AG04449 (cell line): ENCODE results near the gene UBASH3A.

Source experiments
- CTCF ChIA-PET: fragments of 350-600 bp; formaldehyde crosslinking; extraction: SDS; loops from one replicate; lab custom pipeline; 2021; ENCODE audit warnings: antibody characterized with exemption; lab: Yijun Ruan, JAX
- POLR2A ChIA-PET: fragments of 400-600, 350-600 bp; formaldehyde crosslinking; extraction: SDS; loops from one replicate; lab custom pipeline; 2020; ENCODE audit warnings: antibody characterized with exemption, inconsistent platforms; lab: Yijun Ruan, JAX
- DNase-seq: peaks from one replicate; pipeline ENCODE4 v3.0.0-alpha.2; 2010; ENCODE audit warnings: low read depth, low spot score
- H3K4me3 ChIP-seq: 2 replicates; pipeline ENCODE4 v1.5.1; 2011; ENCODE audit warnings: low read depth, mild to moderate bottlenecking, control low read depth, low read length
- TF ChIP-seq, protein P1 (sequence below): IDR thresholded peaks from one replicate; pipeline ENCODE4 v1.5.1; 2011; ENCODE audit warnings: mild to moderate bottlenecking, moderate library complexity, low read length, control low read depth, inconsistent platforms; ENCODE audit not compliant: insufficient read depth; ENCODE audit errors: missing control alignments

The UBASH3A gene

DNA sequence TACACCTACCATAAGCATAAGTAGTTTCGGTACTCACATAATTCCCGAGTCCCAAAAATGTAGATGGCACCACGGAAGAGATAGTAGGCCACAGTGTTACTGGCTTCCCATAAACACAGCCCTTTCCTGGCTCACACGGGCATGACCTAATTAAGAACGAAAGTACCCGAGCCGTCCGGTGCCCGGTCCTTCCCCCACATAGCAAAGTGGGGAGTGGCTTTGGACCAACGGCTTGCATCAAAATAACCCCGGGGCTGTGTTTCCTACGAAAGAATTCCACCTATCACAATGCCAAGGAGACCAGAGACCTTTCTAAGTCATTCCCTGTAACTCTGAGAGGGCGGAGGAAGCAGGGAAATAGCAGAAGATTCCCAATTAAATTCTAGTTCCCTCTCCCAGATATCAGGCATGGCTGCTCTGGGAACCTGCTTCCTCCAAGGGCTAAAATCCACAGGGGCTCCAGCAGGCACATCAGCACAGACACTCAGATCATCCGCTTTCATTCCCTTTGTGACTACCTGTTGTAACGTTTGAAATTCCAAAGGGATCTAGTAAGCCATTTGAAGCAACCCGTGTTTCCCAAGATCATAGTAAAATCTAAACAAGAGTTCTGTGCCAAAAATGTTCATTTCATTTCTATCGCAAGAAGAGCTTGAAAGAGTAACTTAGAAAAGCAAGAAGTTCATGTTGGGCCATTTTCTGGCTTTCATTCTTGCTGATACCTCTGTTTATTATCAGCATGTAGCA, 7.6 kb upstream of the UBASH3A start, which contains the start of gene TMPRSS3:
Gene TMPRSS3, minus strand, starts transcription at position 148 of the 747 bp plus-strand sequence. CDS start 635 bp downstream, outside the sequence.
- TF ChIP-seq, protein P1, sequence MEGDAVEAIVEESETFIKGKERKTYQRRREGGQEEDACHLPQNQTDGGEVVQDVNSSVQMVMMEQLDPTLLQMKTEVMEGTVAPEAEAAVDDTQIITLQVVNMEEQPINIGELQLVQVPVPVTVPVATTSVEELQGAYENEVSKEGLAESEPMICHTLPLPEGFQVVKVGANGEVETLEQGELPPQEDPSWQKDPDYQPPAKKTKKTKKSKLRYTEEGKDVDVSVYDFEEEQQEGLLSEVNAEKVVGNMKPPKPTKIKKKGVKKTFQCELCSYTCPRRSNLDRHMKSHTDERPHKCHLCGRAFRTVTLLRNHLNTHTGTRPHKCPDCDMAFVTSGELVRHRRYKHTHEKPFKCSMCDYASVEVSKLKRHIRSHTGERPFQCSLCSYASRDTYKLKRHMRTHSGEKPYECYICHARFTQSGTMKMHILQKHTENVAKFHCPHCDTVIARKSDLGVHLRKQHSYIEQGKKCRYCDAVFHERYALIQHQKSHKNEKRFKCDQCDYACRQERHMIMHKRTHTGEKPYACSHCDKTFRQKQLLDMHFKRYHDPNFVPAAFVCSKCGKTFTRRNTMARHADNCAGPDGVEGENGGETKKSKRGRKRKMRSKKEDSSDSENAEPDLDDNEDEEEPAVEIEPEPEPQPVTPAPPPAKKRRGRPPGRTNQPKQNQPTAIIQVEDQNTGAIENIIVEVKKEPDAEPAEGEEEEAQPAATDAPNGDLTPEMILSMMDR, result no peak
- POLR2A ChIA-PET, result no interaction called here
- H3K4me3 ChIP-seq, result no peak within 1 kb of the TSS
- no peak for DNase-seq
- CTCF ChIA-PET, result interaction anchor here (1.4 kb wide), 1 partner anchor 14 kb away, joined by 4 read pairs; no protein-coding TSS in a partner anchor

DNA sequence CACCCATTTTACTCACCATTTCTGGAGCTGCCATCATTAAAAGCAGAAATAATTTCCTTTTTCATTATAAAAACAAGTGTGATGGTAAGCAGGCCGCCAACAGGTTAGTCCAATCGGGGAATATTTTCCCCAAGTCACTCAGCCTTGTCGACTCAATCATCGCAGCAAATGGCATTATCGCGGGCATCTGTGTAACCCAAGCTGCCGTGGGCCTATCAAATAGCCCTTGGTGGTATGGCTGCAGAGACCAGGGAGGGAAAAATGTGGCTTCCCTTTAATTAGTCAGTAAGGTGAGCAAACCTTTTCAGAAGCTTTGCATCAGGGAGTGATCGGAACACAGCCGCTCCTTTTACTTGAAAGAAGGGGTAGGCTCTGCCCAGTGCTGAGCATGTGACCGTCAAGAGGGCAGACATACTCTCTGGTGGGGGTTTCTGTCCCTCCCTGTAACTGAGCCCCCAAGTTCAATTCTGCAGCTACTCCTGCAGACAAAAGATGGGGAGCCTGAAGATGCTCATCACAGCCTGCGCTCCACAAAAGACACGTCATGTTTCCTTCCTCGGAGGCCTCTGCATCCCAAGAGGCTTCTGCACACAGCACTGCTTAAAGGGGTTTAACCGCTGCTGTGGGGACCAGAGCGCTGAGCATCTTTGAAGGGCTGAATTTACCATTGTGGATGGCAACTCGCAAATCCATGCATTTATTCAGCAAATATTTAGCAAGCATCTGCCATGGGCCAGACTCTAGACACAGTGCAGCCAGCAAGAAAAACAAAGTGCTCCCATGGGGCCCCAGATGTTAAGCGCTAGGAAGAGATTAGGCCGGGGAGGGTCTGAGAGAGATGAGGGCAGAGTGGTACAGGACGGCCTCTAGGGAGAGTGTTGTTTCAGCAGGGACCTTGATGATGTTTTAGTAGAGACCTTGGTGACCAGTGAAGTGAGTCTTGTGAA, 6.6 kb upstream of the UBASH3A start:
- TF ChIP-seq, protein P1, result no peak
- H3K4me3 ChIP-seq, result no peak overlapping the region
- CTCF ChIA-PET, result interaction anchor here (1.4 kb wide), 1 partner anchor 15 kb away, joined by 4 read pairs; no protein-coding TSS in a partner anchor
- no peak for DNase-seq
- POLR2A ChIA-PET, result no interaction called here

DNA sequence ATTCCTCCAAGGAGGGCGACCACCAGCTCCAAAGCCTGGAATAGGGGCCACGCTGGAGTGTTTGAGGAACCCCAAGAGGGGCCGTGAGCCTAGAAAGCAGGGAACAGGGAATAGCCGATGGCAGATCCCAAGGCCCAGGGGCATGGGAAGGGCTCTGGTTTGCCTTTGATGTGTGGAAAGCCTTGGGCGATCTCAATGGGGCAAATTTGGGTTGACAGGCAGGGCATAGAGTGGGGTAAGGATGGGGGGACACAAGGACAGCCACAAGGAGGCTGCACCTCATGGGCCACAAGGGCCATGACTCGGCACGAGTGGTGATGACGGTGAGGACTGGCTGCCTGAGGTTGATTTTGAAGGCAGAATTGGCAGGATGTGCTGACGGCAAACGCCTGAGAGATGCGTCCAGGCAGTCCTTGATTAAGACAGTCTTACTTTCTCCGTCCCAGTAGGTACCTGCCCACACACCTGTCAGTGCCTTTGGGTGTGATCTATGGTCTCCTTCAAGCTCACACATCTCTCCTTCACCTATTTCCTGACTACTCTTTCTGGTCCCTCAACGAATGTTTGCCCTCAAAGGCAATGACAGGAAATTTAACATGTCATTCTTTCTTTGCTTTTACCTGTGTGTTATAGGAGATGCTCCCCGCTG, 5.8 kb upstream of the UBASH3A start:
- TF ChIP-seq, protein P1, result no peak
- DNase-seq, result no peak
- no peak overlapping the region for H3K4me3 ChIP-seq
- POLR2A ChIA-PET, result no interaction called here
- CTCF ChIA-PET, result interaction anchor here (1.4 kb wide), 1 partner anchor 16 kb away, joined by 4 read pairs; no protein-coding TSS in a partner anchor

DNA sequence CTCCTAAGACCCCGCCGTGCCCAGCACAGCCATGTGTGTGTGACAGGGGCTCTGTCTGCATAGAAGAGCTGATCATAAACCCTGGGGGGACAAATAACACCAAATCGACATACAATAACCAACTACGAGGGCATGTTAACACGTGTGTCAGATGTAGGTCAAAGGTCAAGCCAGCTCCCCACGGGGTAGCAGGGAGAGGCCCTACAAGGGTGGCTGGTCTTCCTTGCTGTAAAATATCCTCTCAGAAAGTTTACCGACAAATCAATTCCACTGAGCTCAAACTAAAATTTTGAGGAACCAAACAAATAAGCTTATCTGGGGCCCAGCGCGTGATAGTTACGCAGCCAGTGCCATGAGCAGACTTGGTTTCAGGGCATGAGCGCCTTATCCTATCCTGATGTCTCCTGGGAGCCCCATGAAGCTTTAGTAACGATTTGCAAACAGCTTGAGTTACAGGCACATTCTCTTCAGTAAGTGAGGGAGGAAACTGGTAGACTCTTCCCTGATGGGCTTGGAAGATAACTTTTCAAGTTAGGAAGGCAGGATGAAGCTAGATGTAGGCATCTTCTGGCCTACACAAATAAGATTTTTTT, 5.2 kb upstream of the UBASH3A start:
- TF ChIP-seq, protein P1, result no peak
- CTCF ChIA-PET, result interaction anchor here (0.9 kb wide), 1 partner anchor 31 kb away, joined by 4 read pairs; no protein-coding TSS in a partner anchor
- no peak overlapping the region for H3K4me3 ChIP-seq
- no peak for DNase-seq
- POLR2A ChIA-PET, result no interaction called here

DNA sequence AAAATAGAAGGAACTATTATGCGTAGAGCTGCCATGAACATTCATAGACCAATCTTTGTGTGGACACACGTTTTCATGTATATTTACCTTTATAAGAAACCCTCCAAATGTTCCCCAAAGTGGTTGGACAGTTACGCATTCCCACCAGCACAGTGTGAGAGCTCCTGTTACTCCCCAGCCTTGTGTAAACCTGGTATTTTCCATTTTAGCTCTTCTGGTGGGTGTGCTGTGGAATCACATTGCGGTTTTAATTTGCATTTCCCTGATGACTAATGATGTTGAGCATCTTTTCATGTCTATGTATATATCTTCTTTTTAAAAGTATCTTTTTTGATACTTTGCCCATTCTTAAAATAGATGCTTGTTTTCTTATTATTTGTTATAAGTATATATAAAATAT, 3.2 kb upstream of the UBASH3A start:
- POLR2A ChIA-PET, result no interaction called here
- DNase-seq, result no peak
- no peak overlapping the region for H3K4me3 ChIP-seq
- TF ChIP-seq, protein P1, result no peak
- CTCF ChIA-PET, result no interaction called here
